Measurements from ENCODE around the gene KIAA1755. TPM values are rescaled to one million over a fixed set of nuclear protein-coding genes. Genes with fewer than 3 reads are reported as not detected.
"Not testable (repeated sequence)": the region's sequence is repeated elsewhere in the genome, so short reads cannot be mapped to it uniquely, and the experiment has no call there.

The KIAA1755 gene
- total RNA-seq, 1 donor from 2014 or later: not detected

- FAIRE-seq (no peak), DNase-seq (ENCODE audit: low read depth) (no peak)
- H3K4me3 ChIP-seq (ENCODE audit: low read depth, low read length): no peak overlapping the region
These were observed 3.6 kb downstream of the KIAA1755 start for GRCh38 chr20:38256966-38257365.

GRCh38 chr20:38256021-38256420 is 4.5 kb downstream of the KIAA1755 start:
- no peak for DNase-seq (ENCODE audit: low read depth)
- no peak for FAIRE-seq
- TF ChIP-seq CTCF (IDR thresholded peaks at IDR 0.05; ENCODE audit: insufficient read depth, low read length, severe bottlenecking): no peak
- no peaks in the 10 kb centered on the region for H3K36me3 ChIP-seq (ENCODE audit: control insufficient read depth, insufficient read depth, low read length)
- peaks cover 9% of the 10 kb centered on the region for H3K27me3 ChIP-seq (ENCODE audit: control insufficient read depth, insufficient read depth, low read length)
- H3K4me3 ChIP-seq (ENCODE audit: low read depth, low read length): no peak overlapping the region

More at GRCh38 chr20:38256966-38257365, 3.6 kb downstream of the KIAA1755 start:
- Histone ChIP-seq H3K36me3 (ENCODE audit: control insufficient read depth, insufficient read depth, low read length) (no peaks in the 10 kb centered on the region), H3K27me3 (ENCODE audit: control insufficient read depth, insufficient read depth, low read length) (peaks cover 12% of the 10 kb centered on the region)
- no peak for TF ChIP-seq CTCF (IDR thresholded peaks at IDR 0.05; ENCODE audit: insufficient read depth, low read length, severe bottlenecking)

- TF ChIP-seq CTCF (IDR thresholded peaks at IDR 0.05; ENCODE audit: insufficient read depth, low read length, severe bottlenecking): no peak
- no peak overlapping the region for H3K4me3 ChIP-seq (ENCODE audit: low read depth, low read length)
- H3K36me3 ChIP-seq (ENCODE audit: control insufficient read depth, insufficient read depth, low read length): no peaks in the 10 kb centered on the region
- H3K27me3 ChIP-seq (ENCODE audit: control insufficient read depth, insufficient read depth, low read length): peaks cover 7% of the 10 kb centered on the region
- DNase-seq (ENCODE audit: low read depth) (no peak), FAIRE-seq (no peak)
These were observed 5.1 kb downstream of the KIAA1755 start for GRCh38 chr20:38255393-38255792.

GRCh38 chr20:38254621-38255020 is 5.9 kb downstream of the KIAA1755 start:
- H3K27me3 ChIP-seq (ENCODE audit: control insufficient read depth, insufficient read depth, low read length); DNase-seq (ENCODE audit: low read depth); FAIRE-seq; H3K36me3 ChIP-seq (ENCODE audit: control insufficient read depth, insufficient read depth, low read length); H3K4me3 ChIP-seq (ENCODE audit: low read depth, low read length): not testable (repeated sequence)

- DNase-seq (ENCODE audit: low read depth) (no peak), FAIRE-seq (no peak)
- no peaks in the 10 kb centered on the region for H3K36me3 ChIP-seq (ENCODE audit: control insufficient read depth, insufficient read depth, low read length)
- H3K27me3 ChIP-seq (ENCODE audit: control insufficient read depth, insufficient read depth, low read length): no peaks in the 10 kb centered on the region
- H3K4me3 ChIP-seq (ENCODE audit: low read depth, low read length): no peak overlapping the region
- TF ChIP-seq CTCF (IDR thresholded peaks at IDR 0.05; ENCODE audit: insufficient read depth, low read length, severe bottlenecking): no peak
These were observed 7.0 kb downstream of the KIAA1755 start for GRCh38 chr20:38253571-38253970.

- DNase-seq (ENCODE audit: low read depth): no peak
- peak; percentile 40 for FAIRE-seq
- TF ChIP-seq CTCF (IDR thresholded peaks at IDR 0.05; ENCODE audit: insufficient read depth, low read length, severe bottlenecking): no peak
- Histone ChIP-seq H3K27me3 (ENCODE audit: control insufficient read depth, insufficient read depth, low read length) (no peaks in the 10 kb centered on the region), H3K4me3 (ENCODE audit: low read depth, low read length) (no peak overlapping the region), H3K36me3 (ENCODE audit: control insufficient read depth, insufficient read depth, low read length) (no peaks in the 10 kb centered on the region)
These were observed 7.9 kb downstream of the KIAA1755 start for GRCh38 chr20:38252292-38253288.

- FAIRE-seq; DNase-seq (ENCODE audit: low read depth); H3K27me3 ChIP-seq (ENCODE audit: control insufficient read depth, insufficient read depth, low read length); H3K36me3 ChIP-seq (ENCODE audit: control insufficient read depth, insufficient read depth, low read length); H3K4me3 ChIP-seq (ENCODE audit: low read depth, low read length): not testable (repeated sequence)
These were observed 9.1 kb downstream of the KIAA1755 start for GRCh38 chr20:38251441-38251840.

Data from bronchial epithelial cell (primary cell).